ENCODE results near the gene PRKAA1.

DNA sequence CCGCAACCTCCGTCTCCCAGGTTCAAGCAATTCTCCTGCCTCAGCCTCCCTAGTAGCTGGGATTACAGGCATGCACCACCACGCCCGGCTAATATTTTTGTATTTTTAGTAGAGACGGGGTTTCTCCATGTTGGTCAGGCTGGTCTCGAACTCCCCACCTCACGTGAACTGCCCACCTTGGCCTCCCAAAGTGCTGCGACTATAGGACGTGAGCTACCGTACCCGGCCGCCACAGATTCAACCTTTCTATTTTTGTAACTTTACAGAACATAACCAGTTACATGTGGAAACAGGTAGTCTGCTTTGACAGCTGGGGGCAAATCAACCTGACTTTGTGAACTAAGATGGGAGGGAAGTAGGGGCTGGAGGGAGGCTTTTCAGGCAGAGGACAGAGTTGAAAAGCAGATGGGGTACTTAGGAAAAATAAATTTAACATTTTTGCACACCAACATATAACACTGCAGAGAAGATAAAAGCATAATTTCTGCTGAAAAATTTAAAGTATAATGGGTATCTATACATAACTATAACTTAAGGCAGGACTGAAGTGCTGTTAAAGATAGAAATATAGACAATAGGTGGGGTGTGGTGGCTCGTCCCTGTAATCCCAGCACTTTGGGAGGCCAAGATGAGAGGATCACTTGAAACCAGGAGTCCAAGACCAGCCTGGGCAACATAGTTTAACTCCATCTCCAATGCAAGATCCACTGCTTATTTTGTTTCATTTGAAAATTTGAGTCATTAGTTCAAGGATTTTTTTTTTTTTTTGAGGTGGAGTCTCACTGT, 31.8 kb upstream of the PRKAA1 start:
- TF ChIP-seq, protein P1, sequence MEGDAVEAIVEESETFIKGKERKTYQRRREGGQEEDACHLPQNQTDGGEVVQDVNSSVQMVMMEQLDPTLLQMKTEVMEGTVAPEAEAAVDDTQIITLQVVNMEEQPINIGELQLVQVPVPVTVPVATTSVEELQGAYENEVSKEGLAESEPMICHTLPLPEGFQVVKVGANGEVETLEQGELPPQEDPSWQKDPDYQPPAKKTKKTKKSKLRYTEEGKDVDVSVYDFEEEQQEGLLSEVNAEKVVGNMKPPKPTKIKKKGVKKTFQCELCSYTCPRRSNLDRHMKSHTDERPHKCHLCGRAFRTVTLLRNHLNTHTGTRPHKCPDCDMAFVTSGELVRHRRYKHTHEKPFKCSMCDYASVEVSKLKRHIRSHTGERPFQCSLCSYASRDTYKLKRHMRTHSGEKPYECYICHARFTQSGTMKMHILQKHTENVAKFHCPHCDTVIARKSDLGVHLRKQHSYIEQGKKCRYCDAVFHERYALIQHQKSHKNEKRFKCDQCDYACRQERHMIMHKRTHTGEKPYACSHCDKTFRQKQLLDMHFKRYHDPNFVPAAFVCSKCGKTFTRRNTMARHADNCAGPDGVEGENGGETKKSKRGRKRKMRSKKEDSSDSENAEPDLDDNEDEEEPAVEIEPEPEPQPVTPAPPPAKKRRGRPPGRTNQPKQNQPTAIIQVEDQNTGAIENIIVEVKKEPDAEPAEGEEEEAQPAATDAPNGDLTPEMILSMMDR (IDR thresholded peaks at IDR 0.05; ENCODE audit: low read length): no peak
- TF ChIP-seq EZH2 (optimal IDR thresholded peaks at IDR 0.05; ENCODE audit: low read depth, low read length) (no peak), EZH2phosphoT487 (IDR thresholded peaks at IDR 0.05; ENCODE audit: low read length) (no peak)

All from MM.1S (cell line).